Ovary (tissue), 3 donors: ENCODE results near the gene ATP5F1C.

Experiments
- CTCF ChIP-seq, 3 donors: fragments of 450-650 bp in 2 of 3; fragments of 200-600 bp in 1 of 3; IDR thresholded peaks; one replicate each; pipeline versions ENCODE4 v1.5.1 to v1.8.0; 2016 to 2022; ENCODE audit warnings: antibody characterized with exemption in 3 of 3, mild to moderate bottlenecking in 1 of 3
- EP300 ChIP-seq: sonication (generic); formaldehyde crosslinking; IDR thresholded peaks from one replicate; pipeline ENCODE4 v1.6.1; 2017; ENCODE audit warnings: antibody characterized with exemption
- POLR2A ChIP-seq: fragments of 450-650 bp; IDR thresholded peaks from one replicate; pipeline ENCODE4 v1.6.1; 2017; ENCODE audit warnings: antibody characterized with exemption, mild to moderate bottlenecking, moderate library complexity
- donor health status: DM: no; HTN: no; CAD: no.

DNA sequence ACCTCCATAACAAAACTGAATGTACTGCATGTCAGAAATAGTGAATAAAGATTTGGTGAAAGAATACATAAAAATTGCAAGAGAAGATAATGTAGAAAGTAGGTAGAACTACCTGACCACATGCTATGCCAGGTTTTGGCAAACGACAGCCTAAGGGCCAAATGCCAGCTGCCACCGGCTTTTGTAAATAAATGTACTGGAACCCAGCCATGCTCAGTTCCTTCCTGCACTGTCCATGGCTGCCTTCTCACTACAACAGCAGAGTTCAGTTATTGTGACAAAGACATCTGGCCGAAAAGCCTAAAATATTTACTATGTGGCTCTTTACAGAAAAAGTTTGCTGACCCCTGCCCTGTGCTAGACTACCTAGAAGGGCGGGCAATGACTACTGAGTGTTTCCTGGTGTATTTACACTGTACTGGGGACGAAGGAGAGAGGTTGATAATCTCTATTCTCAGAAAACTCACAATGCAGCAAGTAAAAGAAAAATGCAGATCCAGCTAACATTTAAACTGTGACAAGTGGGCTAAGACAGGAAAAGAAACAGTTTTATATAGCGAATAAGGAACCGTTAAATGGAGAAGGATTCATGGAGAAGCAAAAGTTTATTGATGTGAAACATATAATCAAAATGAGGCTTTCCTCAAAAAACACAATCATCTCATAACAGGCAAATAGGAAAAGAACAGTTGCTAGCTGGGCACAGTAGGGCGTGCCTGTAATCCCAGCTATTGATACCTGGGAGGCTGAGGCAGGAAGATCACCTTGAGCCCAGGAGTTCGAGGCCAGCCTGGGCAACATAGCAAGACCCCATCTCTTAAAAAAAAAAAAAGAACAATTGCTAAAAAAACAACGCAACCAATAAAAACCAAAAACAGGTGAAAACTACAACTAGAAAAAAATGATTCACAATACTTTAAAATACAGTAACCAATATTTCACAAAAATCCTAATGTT is 13.9 kb upstream of the ATP5F1C start:
- no peak for TF ChIP-seq CTCF (IDR thresholded peaks at IDR 0.05)
- no peak for TF ChIP-seq EP300
- TF ChIP-seq POLR2A, result no peak
